Adrenal gland (tissue), 12 donors: ENCODE data around the gene SSH3. TPM values are rescaled to one million over a fixed set of nuclear protein-coding genes. Genes with fewer than 3 reads are reported as not detected.
"Not testable (repeated sequence)": the region's sequence is repeated elsewhere in the genome, so short reads cannot be mapped to it uniquely, and the experiment has no call there.

ENCODE experiments used
- DNase-seq, 7 donors: peaks; one replicate each; pipeline ENCODE4 v3.0.0-alpha.2; 2019 to 2020
- H3K27ac ChIP-seq, 5 donors: fragments of 200-600 bp; sonication (generic) in 4 of 5; 1 replicate in 3 of 5; 2 replicates in 2 of 5; pipeline versions ENCODE4 v1.5.1 to v1.8.0; 2016 to 2020; ENCODE audit warnings: mild to moderate bottlenecking in 1 of 5
- H3K27me3 ChIP-seq: fragments of 200-600 bp; 2 replicates; pipeline ENCODE4 v1.8.0; 2021
- H3K36me3 ChIP-seq, 2 donors: fragments of 200-600 bp; replicated peaks in 1 of 2; 1 replicate in 1 of 2; 2 replicates in 1 of 2; pipeline versions ENCODE4 v1.5.1 to v1.8.0; 2018 to 2022
- H3K4me1 ChIP-seq, 2 donors: fragments of 200-600 bp; replicated peaks in 1 of 2; 1 replicate in 1 of 2; 2 replicates in 1 of 2; pipeline versions ENCODE4 v1.5.1 to v1.8.0; 2018 to 2021
- H3K4me3 ChIP-seq, 4 donors: fragments of 200-600 bp; sonication (generic) in 3 of 4; one replicate each; pipeline ENCODE4 v1.5.1; 2016 to 2018
- H3K9me3 ChIP-seq, 3 donors: fragments of 200-600 bp; sonication (generic) in 1 of 3; replicated peaks in 1 of 3; 1 replicate in 2 of 3; 2 replicates in 1 of 3; pipeline versions ENCODE4 v1.5.1 to v1.8.0; 2016 to 2021
- POLR2A ChIP-seq, 2 donors: fragments of 450-650 bp; IDR thresholded peaks; one replicate each; pipeline ENCODE4 v1.6.1; 2017; ENCODE audit warnings: antibody characterized with exemption in 2 of 2, mild to moderate bottlenecking in 2 of 2, moderate library complexity in 1 of 2
- whole genome bisulfite sequencing, 4 donors: extraction: QIAGEN DNeasy Blood & Tissue Kit in 2 of 4; methylation state at CpG; one replicate each; pipeline versions ENCODE4 v1.1.5 to v1.1.7; 2013 to 2017; 5-methylcytosine and 5-hydroxymethylcytosine counted together
- intact Hi-C, 2 donors: fragments of 100-400 bp; cut with DNase I; formaldehyde crosslinking; loops; one replicate each; pipeline versions ENCODE4 v1.14.1 to v1.15.0; 2022 to 2023
- polyA plus RNA-seq, 3 donors: library from polyadenylated mRNA; stranded (reverse); fragments of 200-250 nt in 2 of 3; fragments of 350-450 nt in 1 of 3; fragmentation: Illumina TruSeq in 1 of 3; extraction: RNeasy Lipid Tissue Mini Kit (QIAGEN cat#74804) in 1 of 3; gene quantifications; one replicate each; pipeline ENCODE4 v1.2.3, GENCODE V29; 2013 to 2014
- total RNA-seq, 9 donors: library from RNA; depleted of rRNA in 4 of 9; stranded (reverse); fragments of >200 nt in 4 of 9; fragments of 120-200 nt in 1 of 9; fragmentation: NEBNext Ultra II Directional in 1 of 9; extraction: Animal tissue kit (Norgen Biotek cat#: 25700) in 1 of 9; gene quantifications; one replicate each; pipeline versions ENCODE4 v1.1.0 to v1.2.4, GENCODE V29; 2013 to 2023
- TF ChIP-seq, protein P1 (sequence below), 6 experiments: fragments of 450-650 bp in 4 of 6; fragments of 200-600 bp in 2 of 6; sonication (generic) in 1 of 6; IDR thresholded peaks; 1 replicate in 5 of 6; 2 replicates in 1 of 6; pipeline versions ENCODE4 v1.5.1 to v1.8.0; 2016 to 2021; ENCODE audit warnings: antibody characterized with exemption in 6 of 6, mild to moderate bottlenecking in 2 of 6, moderate library complexity in 1 of 6
- donor health status: healthy with polysubstance abuse.
- donor health status: Bipolar disorder and iron deficiency.
- donor health status: DM: yes; HTN: yes; CAD: no.
- donor health status: DM: no; HTN: no; CAD: no.
- donor health status: DM: no; HTN: no; CAD: no.
- donor health status: DM: yes; HTN: yes; CAD: no.

The SSH3 gene
- total and polyA plus RNA-seq, 12 donors: 4.2 to 35.2 (median 24.6) TPM

DNA sequence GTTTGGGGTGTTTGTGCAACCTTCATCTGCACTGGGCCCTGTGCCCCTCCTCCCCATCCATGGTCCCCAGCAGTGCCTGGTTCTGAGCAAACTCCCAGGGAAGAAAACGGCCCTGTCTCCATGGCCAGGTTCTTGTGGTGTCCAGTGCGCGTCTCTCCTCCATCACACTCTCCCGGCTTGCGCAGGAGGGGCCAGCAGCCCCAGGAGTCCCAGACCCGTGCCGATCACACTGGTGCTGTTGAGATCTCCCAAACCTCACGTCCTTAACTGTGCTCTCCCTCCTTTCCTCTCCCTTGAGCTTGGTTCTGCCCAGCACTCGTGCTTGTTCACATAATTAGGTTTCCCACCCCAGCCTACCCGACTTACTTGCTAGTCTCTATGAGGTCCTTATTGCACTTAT lies 48.0 kb upstream of the SSH3 start:
- TF ChIP-seq, protein P1, sequence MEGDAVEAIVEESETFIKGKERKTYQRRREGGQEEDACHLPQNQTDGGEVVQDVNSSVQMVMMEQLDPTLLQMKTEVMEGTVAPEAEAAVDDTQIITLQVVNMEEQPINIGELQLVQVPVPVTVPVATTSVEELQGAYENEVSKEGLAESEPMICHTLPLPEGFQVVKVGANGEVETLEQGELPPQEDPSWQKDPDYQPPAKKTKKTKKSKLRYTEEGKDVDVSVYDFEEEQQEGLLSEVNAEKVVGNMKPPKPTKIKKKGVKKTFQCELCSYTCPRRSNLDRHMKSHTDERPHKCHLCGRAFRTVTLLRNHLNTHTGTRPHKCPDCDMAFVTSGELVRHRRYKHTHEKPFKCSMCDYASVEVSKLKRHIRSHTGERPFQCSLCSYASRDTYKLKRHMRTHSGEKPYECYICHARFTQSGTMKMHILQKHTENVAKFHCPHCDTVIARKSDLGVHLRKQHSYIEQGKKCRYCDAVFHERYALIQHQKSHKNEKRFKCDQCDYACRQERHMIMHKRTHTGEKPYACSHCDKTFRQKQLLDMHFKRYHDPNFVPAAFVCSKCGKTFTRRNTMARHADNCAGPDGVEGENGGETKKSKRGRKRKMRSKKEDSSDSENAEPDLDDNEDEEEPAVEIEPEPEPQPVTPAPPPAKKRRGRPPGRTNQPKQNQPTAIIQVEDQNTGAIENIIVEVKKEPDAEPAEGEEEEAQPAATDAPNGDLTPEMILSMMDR (IDR thresholded peaks at IDR 0.05): no peak
- no peaks in the 10 kb centered on the region for H3K27me3 ChIP-seq
- WGBS, 4 donors: 88 to 93% (median 91%) methylated on average over 10 of the region's 10 CpGs
- no peaks in the 10 kb centered on the region for H3K4me1 ChIP-seq
- H3K27ac ChIP-seq: no peak overlapping the region
- H3K9me3 ChIP-seq: no peaks in the 10 kb centered on the region
- H3K36me3 ChIP-seq: peaks cover 0 to 68% of the 10 kb centered on the region in 2 donors
- H3K4me3 ChIP-seq: no peak overlapping the region
- intact Hi-C loops: no loop called here
- peak in 1 of 7 donors; percentile 35 for DNase-seq

- 90 to 92% (median 91%) methylated on average over 7 to 8 of the region's 8 CpGs for WGBS, 4 donors
- Histone ChIP-seq H3K9me3 (no peaks in the 10 kb centered on the region), H3K27me3 (no peaks in the 10 kb centered on the region), H3K4me1 (peaks cover 0 to 1% of the 10 kb centered on the region in 2 donors), H3K27ac (no peak overlapping the region), H3K4me3 (no peak overlapping the region), H3K36me3 (peaks cover 0 to 63% of the 10 kb centered on the region in 2 donors)
- intact Hi-C loops: no loop called here
- DNase-seq: peak in 2 of 7 donors; percentile 0 to 46
- TF ChIP-seq, protein P1 (IDR thresholded peaks at IDR 0.05): no peak
Observed at GRCh38 chr11:67255864-67256263, 47.5 kb upstream of the SSH3 start.

GRCh38 chr11:67256477-67257135 lies 46.7 kb upstream of the SSH3 start:
- Histone ChIP-seq H3K27me3 (no peaks in the 10 kb centered on the region), H3K4me1 (peaks cover 0 to 9% of the 10 kb centered on the region in 2 donors), H3K36me3 (peaks cover 0 to 56% of the 10 kb centered on the region in 2 donors), H3K9me3 (no peaks in the 10 kb centered on the region), H3K4me3 (no peak overlapping the region), H3K27ac (no peak overlapping the region)
- intact Hi-C loops: no loop called here
- no peak for TF ChIP-seq POLR2A (IDR thresholded peaks at IDR 0.05)
- TF ChIP-seq, protein P1 (IDR thresholded peaks at IDR 0.05): no peak
- DNase-seq: peak in 2 of 7 donors; percentile 0 to 48
- 76 to 84% (median 77%) methylated on average over 5 of the region's 5 CpGs for WGBS, 4 donors

DNA sequence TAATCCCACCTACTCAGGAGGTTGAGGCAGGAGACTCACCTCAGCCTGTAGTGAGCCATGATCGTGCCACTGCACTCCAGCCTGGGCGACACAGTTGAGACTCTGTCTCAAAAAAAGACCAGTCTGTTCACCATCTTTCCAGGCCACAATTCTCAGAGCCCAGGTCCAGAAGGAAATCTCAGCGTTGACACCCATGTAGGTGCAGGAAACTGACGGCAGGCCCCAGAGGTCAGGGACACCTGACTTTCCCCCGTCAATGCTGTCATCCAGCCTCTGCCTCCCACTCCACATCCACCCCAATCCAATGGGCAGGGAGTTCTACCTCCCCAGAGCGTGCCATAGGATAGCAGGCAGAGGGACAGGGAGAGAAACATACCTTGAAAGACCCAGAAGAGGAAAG lies 42.9 kb upstream of the SSH3 start:
- Histone ChIP-seq H3K27ac (no peak overlapping the region), H3K4me1 (peaks cover 8 to 27% of the 10 kb centered on the region in 2 donors), H3K36me3 (peaks cover 0 to 18% of the 10 kb centered on the region in 2 donors), H3K9me3 (no peaks in the 10 kb centered on the region), H3K27me3 (no peaks in the 10 kb centered on the region), H3K4me3 (no peak overlapping the region)
- intact Hi-C loops: no loop called here
- peak in 3 of 7 donors; percentile 1 to 14 (median 12) for DNase-seq
- WGBS, 4 donors: 62 to 76% (median 66%) methylated on average over 6 of the region's 6 CpGs
- TF ChIP-seq POLR2A (IDR thresholded peaks at IDR 0.05): no peak
- TF ChIP-seq, protein P1 (IDR thresholded peaks at IDR 0.05): no peak

DNA sequence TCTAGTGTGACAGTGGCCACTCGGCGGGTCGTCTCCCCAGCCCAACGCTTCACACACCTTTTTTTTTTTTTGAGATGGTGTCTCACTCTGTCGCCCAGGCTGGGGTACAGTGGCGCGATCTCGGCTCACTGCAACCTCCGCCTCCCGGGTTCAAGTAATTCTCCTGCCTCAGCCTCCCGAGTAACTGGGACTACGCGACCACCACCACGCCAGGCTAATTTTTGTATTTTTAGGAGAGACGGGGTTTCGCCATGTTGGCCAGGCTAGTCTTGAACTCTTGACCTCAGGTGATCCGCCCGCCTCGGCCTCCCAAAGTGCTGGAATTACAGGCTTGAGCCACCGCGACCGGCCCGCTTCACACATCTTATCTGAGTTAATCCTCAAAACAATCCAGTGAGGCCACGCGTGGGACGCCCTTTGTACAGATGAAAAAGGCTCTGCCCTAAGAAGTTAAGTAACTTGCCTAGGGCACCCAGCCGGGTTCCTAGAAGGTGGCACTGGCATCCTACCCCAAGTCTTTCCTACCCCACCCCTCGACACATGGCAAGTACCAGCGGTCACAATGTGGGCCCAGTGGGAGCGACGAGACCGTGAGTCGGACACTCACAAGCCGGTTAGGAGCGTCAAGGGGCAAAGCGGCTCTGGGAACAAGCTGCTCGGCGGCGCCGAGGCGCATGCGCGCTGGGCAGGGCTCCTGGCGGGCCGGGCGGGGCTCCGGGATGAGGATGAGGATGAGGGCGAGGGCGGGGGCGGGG lies 42.3 kb upstream of the SSH3 start:
- intact Hi-C loops, H3K27me3 ChIP-seq, H3K9me3 ChIP-seq, H3K27ac ChIP-seq: not testable (repeated sequence)
- peak in 5 of 7 donors; percentile 47 to 64 (median 54) for DNase-seq
- Histone ChIP-seq H3K36me3 (peaks cover 0 to 11% of the 10 kb centered on the region in 2 donors), H3K4me3 (peak overlapping the region in 1 of 4 donors; percentile 8), H3K4me1 (peaks cover 12 to 27% of the 10 kb centered on the region in 2 donors)
- whole genome bisulfite sequencing, 4 donors: 33 to 70% (median 47%) methylated on average over 13 to 50 of the region's 50 CpGs
